HG03066 (cell line): ENCODE results near the gene PLD5.
"Not testable (repeated sequence)": the region's sequence is repeated elsewhere in the genome, so short reads cannot be mapped to it uniquely, and the experiment has no call there.

Experiments used
- ATAC-seq: cut with Tn5 transposase; IDR thresholded peaks from one replicate; pipeline ENCODE4 v1.9.1; 2021; ENCODE audit warnings: low read depth; ENCODE audit not compliant: unreplicated experiment

The PLD5 gene

DNA sequence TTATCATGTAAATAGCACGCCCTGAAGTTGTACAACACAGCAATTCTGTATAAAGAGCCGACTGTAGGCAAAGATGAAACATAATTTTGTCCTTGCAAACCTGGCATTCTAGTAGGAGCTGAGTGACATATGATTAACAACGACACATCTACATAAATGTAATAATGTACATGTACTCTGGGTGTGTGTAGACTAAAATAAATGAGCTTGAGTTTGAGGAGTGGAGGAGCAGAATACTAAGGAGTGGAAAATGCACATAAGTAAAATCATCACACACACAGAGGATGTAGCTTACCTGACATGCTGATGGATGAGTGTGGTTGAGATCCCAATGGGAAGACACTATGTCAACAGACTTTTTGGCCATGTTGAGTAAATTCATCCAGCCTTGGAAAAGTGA, 236.4 kb downstream of the PLD5 start:
- not testable (repeated sequence) for ATAC-seq

DNA sequence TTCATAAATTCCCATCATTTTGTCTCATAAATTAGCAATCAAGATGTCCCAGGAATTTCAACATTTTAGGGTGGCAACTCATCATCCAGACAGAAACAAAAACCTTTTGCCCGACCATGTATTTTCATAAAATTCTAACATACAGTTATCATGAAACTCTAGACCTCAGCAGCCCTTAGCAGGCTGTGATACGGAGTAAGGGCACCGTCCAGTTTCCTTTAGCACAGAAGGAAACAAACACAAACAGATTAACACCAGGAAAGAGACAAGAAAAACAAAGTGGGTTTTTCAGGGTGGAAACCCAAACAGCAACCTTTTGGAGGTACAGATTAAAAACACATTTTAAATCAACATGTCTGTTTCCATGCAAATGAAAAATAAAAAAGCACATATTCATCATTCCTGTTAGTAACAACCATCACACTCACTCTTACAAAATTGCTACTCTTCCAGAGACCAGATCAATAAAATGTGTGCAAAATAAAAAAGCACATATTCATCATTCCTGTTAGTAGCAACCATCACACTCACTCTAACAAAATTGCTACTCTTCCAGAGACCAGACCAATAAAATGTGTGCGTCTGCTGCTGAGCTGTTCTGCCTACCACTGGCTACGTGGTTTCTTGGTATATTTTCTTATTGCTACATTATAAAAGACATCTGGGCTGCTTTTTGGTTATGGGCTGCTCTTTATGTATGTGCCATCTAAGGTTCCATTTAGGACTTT, 241.6 kb downstream of the PLD5 start:
- not testable (repeated sequence) for ATAC-seq

DNA sequence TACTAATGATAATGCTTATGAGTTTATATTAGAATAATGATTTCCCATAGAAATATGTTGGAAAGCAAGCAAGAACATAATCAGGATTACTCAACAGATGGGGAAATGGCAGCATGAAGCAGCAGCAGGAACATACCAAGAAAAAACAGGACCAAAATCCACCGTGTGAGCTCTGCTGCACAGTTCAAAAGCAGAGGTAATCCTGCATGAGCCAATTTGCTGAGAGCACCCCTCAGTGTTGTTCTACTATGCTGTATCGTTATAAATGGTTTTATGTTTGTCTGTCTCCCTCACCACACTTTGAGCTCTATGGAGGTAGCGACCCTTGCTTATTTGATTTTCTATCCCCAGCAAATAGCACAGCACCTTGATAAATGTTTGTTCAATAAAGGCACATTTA, 246.1 kb downstream of the PLD5 start:
- not testable (repeated sequence) for ATAC-seq

DNA sequence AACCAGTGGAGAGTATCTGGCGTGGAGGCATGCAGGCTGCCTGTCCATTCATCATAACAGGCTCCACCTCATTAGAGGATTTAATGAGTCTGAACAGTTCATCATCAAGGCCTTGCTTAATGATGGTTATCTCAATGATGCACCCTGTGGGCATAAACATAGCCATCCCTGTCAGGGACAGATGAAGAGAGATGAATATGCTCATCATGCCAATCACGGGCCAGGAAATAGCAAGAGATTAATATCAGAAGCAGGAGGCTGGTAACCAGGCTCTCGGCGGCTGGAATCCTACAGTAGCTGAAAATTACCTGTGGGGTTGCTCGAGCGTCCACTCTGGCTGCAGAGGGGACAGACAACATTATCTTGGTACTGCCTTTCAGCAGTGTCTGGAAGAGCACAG, 247.7 kb downstream of the PLD5 start:
- ATAC-seq, result not testable (repeated sequence)

DNA sequence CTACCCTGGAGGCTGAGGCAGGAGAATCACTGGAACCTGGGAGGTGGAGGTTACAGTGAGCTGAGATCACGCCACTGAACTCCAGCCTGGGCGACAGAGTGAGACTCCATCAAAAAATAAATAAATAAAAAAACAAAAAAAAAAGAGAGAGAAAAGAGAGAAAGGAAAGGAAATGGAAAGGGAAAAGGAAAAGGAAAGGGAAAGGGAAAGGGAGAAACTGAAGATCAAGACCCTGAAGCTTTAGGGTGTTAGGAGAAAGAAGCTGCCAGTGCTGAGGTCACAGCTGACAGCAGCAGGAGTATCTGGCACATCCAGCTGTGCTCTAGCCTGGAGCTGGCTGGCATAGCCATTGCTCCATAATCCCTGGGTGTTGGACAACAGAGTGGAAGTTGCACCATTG, 257.5 kb downstream of the PLD5 start:
- not testable (repeated sequence) for ATAC-seq

DNA sequence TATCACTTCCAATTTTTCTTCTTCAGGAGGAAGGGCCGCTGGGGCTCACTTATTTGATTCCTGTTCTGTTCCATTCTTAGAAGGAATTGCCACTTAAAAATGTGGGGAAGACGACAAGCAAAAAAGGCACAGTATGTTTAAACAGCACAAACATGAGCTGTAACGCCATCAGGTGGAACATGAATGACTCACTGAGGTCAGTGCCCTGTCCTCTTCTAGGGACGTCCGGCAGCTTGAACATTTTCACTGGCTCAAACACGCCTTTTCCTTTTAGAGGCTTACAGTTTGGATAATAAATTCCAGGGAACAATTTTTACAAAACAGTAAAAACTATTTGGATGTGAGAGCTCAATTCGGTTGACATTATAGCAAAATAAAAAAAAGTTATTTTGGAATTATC, 260.1 kb downstream of the PLD5 start:
- not testable (repeated sequence) for ATAC-seq

DNA sequence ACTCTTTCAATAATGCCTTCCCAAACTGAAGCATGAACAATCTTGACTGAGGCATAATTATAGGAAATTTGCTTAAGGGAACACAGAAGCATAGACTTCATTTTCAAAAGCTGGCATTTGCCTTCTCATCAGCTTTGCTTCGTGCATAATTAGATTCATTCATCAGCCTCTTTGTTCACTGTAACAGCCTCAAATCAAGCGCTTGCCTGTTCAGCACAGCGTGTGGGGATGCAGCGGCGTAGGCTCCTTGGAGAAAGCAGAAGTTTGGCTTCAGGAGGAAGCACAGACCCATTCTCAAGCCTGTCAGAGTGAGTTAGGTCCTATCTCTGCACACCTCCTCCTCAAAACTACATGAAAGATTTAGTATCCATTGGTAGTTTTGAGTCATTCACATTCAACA, 279.2 kb downstream of the PLD5 start:
- no peak for ATAC-seq

DNA sequence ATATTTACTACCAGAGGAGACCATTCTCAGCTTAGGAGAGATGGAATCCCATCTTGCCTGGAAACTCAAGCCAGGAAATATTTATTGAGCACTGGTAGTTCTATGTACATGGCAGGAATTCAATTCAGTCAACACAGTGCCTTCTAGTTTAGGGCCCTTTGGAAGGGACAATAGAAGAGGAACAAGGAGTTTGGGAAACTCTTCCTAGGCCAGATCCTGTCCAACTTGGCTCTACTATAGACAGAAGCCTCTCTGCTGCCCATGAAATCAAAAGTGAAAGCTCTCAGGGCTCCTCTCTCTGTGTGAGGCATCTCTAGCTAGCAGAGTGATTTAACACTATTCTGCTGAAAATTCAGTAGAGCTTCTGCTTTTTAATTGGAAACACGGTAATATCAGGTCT, 281.0 kb downstream of the PLD5 start:
- peak; percentile 93 for ATAC-seq

DNA sequence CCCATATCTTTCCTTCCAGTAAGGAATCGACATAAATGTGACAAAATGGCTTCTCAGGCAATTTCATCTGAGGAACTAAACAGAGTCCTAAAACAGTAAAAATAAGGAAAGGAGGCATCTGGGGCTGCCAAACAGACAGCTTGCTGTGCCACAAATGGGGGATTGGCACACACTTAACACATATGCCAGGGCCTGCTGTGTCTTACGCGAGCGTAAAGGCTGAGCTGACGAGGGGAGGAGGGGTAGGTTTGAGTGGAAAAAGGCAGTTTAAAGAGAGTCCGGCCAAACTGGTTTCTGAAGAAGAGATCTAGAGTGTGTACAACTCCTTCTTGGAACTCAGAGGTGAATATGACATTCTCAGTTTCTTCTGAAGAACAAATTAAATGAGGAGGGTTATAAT, 281.5 kb downstream of the PLD5 start:
- no peak for ATAC-seq

DNA sequence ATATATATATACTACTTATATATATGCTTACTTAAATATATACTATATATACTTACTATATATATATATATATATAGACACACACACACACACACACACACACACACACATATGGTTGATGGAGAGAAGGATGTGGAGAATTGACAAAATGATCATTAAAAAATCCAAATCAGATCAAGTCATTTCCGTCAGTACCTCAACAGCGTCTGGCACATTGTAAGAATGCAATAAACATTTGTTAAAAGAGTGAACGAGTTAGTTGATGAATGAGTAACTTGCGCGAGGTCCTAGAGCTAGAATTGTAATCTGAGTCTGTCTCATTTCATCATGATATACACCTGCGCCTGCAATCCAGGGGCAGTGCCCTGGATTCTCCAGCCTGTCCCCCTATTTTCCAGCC, 282.6 kb downstream of the PLD5 start:
- no peak for ATAC-seq

DNA sequence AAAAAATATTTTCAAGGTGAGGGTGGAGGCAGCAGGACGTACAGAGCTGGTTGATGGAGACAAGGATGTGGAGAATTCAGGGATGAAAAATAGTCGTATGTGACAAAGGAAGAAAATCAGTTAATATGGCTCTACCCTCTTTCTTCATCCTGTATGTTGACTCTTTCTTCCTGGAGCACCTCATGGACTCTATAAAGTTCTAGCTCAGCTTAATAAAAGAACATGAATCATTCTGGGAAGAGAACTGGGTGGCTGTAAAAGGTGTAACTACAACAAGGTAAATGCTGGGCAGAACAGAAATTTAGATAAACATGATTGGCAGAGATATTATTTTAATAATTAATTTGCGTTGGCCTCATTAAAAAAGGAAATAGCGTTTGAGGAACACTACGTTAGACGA, 283.8 kb downstream of the PLD5 start:
- no peak for ATAC-seq

DNA sequence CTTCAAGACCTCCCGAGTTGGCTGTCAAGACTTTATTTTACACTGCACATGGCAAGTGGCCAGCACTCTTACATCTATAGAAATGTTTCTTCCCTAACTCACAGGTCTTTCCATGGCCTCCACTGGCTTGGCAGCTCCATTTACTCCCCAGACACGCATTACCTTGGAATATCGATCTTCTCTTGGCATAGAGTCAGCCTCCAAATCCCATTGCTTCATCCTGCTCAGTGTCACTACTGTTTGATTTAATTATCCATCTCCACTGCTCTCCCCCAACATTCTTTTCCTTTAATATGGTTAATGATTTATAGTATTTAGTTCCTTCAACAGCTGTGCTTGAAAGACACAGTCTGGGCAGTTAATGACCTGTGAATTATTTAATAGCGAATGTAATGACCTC, 284.4 kb downstream of the PLD5 start:
- ATAC-seq, result no peak

DNA sequence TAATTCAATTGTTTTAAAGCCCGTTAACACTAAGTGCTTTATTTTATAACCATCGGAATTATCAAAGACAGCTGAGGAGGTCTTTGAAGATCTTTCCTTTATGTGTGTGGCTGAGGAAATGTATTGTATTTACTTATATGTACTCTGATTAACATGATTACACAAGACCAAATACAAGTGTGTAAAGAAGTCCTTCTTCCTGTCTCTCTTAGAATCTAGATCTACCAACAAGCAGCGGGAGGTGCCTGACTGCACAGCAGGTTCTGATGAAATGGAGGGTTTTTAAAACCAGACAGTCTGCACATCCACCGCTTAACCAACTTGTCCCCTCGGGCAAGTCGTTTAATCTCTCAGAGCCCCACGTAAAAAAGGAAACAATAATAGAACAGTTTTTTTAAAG, 285.1 kb downstream of the PLD5 start:
- ATAC-seq, result no peak

DNA sequence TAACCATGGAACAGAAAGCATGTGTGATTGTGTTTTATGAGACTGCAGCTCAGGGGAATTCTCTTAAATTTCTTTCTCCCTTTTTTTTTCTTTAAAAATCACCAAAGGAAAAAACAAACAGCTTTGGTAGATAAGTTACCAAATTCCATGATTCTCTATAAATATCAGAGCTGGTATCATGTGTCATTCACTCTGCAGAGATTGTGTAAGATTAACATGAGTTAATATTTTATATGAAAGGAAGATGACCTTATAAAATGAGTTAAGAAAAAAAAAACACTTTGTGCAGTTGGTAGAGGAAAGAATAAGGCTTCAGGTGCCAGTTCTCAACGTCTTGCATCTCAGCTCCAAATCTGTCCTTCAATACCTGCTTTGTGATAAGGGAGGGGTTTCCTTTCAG, 287.4 kb downstream of the PLD5 start:
- no peak for ATAC-seq

DNA sequence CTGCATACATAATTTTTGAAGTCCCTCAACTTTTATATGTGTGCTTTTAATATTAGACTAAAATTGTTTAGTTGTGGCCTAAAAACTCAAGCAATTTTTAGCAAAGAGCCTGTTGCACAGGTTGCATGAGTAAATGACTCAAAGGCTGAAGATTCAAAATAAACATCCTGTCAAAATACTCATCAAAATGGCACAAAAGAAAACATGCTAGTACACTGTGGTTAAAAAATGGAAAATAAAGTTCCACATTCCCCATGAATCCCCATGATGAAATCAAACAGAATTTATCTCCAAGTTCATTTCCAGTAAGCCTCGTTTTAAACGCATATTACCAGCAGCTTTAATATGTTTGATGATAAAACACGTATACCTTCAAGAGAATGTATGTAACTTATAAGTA, 295.5 kb downstream of the PLD5 start:
- no peak for ATAC-seq

DNA sequence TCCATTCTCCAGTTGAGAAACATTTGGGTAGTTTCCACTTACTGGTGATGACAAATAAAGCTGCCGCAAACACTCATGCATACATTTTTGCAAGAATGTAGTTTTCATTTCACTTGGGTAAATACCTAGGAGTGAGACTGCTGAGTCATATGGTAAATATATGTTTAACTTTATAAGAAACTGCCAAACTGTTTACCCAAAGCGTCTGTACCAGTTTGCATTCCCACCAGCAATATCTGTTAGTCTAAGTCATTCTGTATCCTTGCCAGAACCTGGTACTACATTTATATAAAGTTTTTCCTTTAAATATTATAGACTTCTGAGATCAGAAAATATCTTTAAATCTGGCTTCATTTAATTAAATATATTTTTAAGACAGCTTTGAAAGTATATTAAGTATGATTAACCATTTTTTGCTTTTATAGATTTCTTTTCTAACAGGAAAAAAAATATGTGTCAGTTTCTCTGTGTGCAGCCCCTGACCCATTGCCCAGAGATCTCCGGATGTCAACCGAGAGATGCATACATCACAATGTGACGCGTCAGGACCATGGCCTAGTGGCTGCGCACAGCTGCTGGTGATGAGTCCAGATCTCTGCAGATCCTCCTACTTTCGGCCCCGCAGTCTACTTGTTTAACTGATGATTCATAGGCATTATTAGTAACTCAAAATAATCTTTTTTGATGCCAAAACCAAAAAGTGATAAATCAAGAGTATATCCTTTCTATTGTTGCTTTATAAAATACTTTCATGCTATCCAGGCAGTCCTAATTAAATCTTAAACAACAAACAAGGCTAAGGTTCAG, 298.5 kb downstream of the PLD5 start:
- ATAC-seq, result peak; percentile 65

DNA sequence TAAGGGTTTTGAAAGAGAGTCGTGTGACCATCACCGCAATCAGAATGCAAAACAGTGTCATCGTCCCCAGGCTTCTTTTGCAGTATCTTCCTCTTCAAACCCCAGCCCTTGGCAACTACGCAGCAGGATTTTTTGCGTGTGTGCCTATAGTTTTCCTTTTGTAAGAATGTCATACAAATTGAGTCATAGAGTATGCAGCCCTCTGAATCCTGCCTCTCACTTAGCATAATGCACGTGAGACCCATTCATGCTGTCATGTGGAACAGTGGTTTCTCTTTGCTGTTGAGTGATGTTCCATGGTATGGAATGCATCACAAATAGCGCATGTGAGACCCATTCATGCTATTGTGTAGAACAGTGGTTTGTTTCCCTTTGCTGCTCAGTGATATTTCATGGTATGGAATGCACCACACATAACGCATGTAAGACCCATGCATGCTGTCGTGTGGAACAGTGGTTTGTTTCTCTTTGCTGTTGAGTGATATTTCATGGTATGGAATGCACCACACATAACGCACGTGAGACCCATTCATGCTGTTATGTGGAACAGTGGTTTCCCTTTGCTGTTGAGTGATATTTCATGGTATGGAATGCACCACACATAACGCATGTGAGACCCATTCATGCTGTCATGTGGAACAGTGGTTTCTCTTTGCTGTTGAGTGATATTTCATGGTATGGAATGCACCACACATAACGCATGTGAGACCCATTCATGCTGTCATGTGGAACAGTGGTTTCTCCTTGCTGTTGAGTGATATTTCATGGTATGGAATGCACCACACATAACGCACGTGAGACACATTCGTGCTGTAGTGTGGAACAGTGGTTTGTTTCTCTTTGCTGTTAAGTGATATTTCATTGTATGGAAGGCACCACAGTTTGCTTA, 299.4 kb downstream of the PLD5 start:
- ATAC-seq, result not testable (repeated sequence)

DNA sequence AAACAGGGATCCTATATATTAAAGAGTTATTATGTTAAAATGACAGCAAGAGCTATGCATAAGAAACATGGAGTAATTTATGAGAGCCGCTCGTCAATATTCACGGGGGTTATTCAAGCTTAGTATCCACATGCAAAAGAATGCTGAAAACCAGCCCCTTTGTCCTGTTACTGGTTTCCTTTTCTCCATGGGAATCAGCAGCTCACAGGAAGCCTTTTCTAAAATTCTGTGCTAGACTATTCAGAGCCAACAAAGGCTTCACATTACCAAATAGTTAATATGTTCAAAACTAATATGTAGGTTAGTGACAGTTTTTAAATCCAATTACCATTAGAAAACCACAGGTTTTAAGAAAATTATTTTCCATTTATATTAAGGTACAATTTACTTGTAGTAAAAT, 300.0 kb downstream of the PLD5 start:
- ATAC-seq, result no peak

DNA sequence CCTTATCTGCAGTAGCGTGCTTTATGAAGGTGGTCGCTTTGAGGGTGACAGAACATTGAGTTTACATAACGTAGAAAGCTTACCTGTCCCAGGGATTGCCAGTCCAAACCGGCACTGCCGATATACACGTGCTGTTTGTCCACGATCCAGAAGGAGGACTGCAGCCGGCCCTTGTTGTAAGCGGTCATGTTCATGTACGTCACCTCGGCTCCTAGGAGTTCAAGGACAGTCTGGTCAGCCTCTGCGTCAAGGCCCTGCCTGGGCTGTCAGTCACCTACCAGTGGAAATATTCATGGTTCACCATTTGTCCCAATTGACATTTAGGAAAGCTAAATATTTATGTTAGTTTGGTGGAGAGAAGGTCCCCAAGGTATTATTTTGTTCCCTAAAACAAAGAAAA, 304.6 kb downstream of the PLD5 start:
- ATAC-seq, result no peak

DNA sequence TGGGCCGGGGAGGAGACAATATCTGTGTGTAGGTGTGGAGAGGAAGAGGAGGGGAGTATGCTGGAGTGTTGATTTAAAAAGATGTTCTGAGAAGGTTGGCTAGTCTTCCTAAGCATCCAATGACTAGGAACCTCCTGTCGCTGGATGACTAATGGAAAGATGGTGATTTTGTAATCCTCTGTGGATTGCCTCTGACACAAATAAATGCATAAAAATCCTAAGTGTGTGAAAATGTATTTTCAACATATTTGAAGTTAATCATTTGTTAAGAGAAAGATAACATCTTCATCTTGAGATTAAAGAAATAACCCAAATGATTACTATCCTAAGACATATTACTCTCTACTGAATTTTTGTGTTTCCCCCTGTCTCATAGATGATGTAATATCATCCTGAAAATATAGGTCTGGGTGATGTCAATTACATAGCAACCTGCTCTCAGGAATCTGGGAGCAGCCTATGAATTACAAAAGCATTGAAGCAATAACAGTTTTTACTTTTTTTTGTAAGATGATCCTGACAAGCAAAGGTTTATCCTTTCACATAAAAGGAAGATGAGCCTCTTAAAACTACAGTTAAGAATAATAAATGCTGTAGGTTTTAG, 305.1 kb downstream of the PLD5 start:
- ATAC-seq, result no peak

DNA sequence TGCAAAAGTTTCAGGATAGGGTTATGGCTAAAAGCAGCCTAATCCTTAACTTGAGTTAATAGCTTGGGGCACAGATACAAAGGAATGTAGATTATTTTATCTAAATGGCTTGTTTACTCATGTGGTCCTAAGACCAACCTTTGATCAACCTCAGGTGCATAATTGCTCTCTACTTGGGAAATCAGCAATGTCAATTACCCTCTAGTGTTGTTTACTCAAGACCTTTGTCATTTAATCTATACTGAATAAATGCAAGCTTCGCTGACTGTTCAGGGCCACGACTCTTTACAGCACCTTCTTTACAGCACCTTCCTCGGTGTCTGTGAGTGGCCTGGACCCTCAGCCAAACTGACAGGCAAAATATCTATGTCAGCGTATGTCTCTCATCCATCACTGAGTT, 308.1 kb downstream of the PLD5 start:
- ATAC-seq, result no peak
